NCI-H2227 (cell line): ENCODE results near the gene A4GALT.
"Not testable (repeated sequence)": the region's sequence is repeated elsewhere in the genome, so short reads cannot be mapped to it uniquely, and the experiment has no call there.

Experiments
- DNase-seq: peaks from one replicate; lab custom pipeline; 2025; ENCODE audit not compliant: unreplicated experiment; lab: John Stamatoyannopoulos, UW

A4GALT gene

GRCh38 chr22:42742940-42743339 lies 22.3 kb upstream of the A4GALT start:
- DNase-seq: no peak

GRCh38 chr22:42740320-42740719 lies 19.6 kb upstream of the A4GALT start:
- DNase-seq: not testable (repeated sequence)

- no peak for DNase-seq
These were observed 13.7 kb upstream of the A4GALT start for GRCh38 chr22:42734406-42734805.

GRCh38 chr22:42733394-42733793 lies 12.7 kb upstream of the A4GALT start:
- not testable (repeated sequence) for DNase-seq

GRCh38 chr22:42732081-42732480 lies 11.4 kb upstream of the A4GALT start:
- DNase-seq: no peak

GRCh38 chr22:42726811-42727210 lies 6.1 kb upstream of the A4GALT start:
- DNase-seq: no peak

GRCh38 chr22:42725606-42726355 lies 5.1 kb upstream of the A4GALT start:
- no peak for DNase-seq

- DNase-seq: no peak
These were observed 3.4 kb upstream of the A4GALT start for GRCh38 chr22:42724062-42724461.

GRCh38 chr22:42721045-42721434 lies 370 bp upstream of the A4GALT start:
- no peak for DNase-seq

- no peak for DNase-seq
These were observed 911 bp downstream of the A4GALT start for GRCh38 chr22:42719656-42720262.

- no peak for DNase-seq
These were observed 1.5 kb downstream of the A4GALT start for GRCh38 chr22:42719133-42719532.

- peak; percentile 35 for DNase-seq
These were observed 3.3 kb downstream of the A4GALT start for GRCh38 chr22:42717197-42717928.

GRCh38 chr22:42716649-42717127 lies 4.0 kb downstream of the A4GALT start:
- DNase-seq: no peak

- DNase-seq: no peak
These were observed 4.4 kb downstream of the A4GALT start for GRCh38 chr22:42716221-42716620.

GRCh38 chr22:42714768-42715390 lies 5.8 kb downstream of the A4GALT start:
- no peak for DNase-seq

- DNase-seq: no peak
These were observed 6.4 kb downstream of the A4GALT start for GRCh38 chr22:42714308-42714707.

GRCh38 chr22:42711895-42712837 lies 8.5 kb downstream of the A4GALT start:
- no peak for DNase-seq

GRCh38 chr22:42711281-42711731 lies 9.4 kb downstream of the A4GALT start:
- no peak for DNase-seq

GRCh38 chr22:42708417-42708816 lies 12.3 kb downstream of the A4GALT start:
- no peak for DNase-seq

GRCh38 chr22:42707496-42707895 lies 13.2 kb downstream of the A4GALT start:
- DNase-seq: no peak
